Naive thymus-derived CD4-positive, alpha-beta T cell (primary cell): ENCODE measurements around the gene TAAR2. TPM values are rescaled to one million over a fixed set of nuclear protein-coding genes. Genes with fewer than 3 reads are reported as not detected.
"Not testable (repeated sequence)": the region's sequence is repeated elsewhere in the genome, so short reads cannot be mapped to it uniquely, and the experiment has no call there.

Experiments used
- ATAC-seq: fragments of 150-1000 bp; cut with Tn5 transposase; 2 replicates; pipeline ENCODE4 v1.10.0; 2021; ENCODE audit warnings: mild to moderate bottlenecking, moderate library complexity
- CTCF ChIA-PET: fragments of 350-600 bp; sonication (Branson Sonifier 250); formaldehyde crosslinking; loops from one replicate; lab custom pipeline; 2021; ENCODE audit warnings: antibody characterized with exemption; lab: Charles Lee
- POLR2A ChIA-PET: fragments of 350-600 bp; sonication (Branson Sonifier 250); formaldehyde crosslinking; loops from one replicate; lab custom pipeline; 2021; ENCODE audit warnings: antibody characterized with exemption, inconsistent platforms; lab: Charles Lee
- DNase-seq, 9 donors: peaks; one replicate each; pipeline versions ENCODE4 v3.0.0 to v3.0.0-alpha.2; 2020 to 2022; ENCODE audit warnings: mixed read lengths in 1 of 9
- H3K27ac ChIP-seq: one replicate; pipeline ENCODE4 v1.7.0; 2013; ENCODE audit warnings: mild to moderate bottlenecking, low read depth, low read length, moderate library complexity
- H3K27me3 ChIP-seq, 2 donors: one replicate each; pipeline ENCODE4 v1.7.0; 2013; ENCODE audit warnings: low read length in 2 of 2, mild to moderate bottlenecking in 2 of 2, moderate library complexity in 2 of 2; ENCODE audit not compliant: control insufficient read depth in 2 of 2, insufficient read depth in 2 of 2
- H3K36me3 ChIP-seq, 3 experiments: 1 replicate in 2 of 3; 2 replicates in 1 of 3; pipeline ENCODE4 v1.7.0; 2013; ENCODE audit warnings: low read length in 3 of 3, mild to moderate bottlenecking in 3 of 3, moderate library complexity in 1 of 3; ENCODE audit not compliant: insufficient read depth in 3 of 3, control insufficient read depth in 2 of 3
- H3K4me1 ChIP-seq, 2 donors: one replicate each; pipeline ENCODE4 v1.7.0; 2013; ENCODE audit warnings: low read length in 2 of 2, mild to moderate bottlenecking in 2 of 2, moderate library complexity in 1 of 2; ENCODE audit not compliant: control insufficient read depth in 2 of 2, insufficient read depth in 2 of 2
- H3K4me3 ChIP-seq: 2 replicates; pipeline ENCODE4 v1.7.0; 2013; ENCODE audit warnings: mild to moderate bottlenecking, low read length
- H3K9me3 ChIP-seq, 3 experiments: 1 replicate in 2 of 3; 2 replicates in 1 of 3; pipeline ENCODE4 v1.7.0; 2013; ENCODE audit warnings: low read length in 3 of 3; ENCODE audit not compliant: control insufficient read depth in 2 of 3
- H3K27ac Mint-ChIP-seq, 9 donors: one replicate each; pipeline ENCODE4 v1.8.0; 2020 to 2022; ENCODE audit warnings: mixed read lengths in 9 of 9, mild to moderate bottlenecking in 8 of 9, moderate library complexity in 5 of 9, inconsistent platforms in 2 of 9
- H3K27me3 Mint-ChIP-seq, 5 donors: one replicate each; pipeline ENCODE4 v1.8.0; 2021 to 2022; ENCODE audit warnings: mixed read lengths in 5 of 5, mild to moderate bottlenecking in 1 of 5
- H3K36me3 Mint-ChIP-seq, 5 donors: one replicate each; pipeline ENCODE4 v1.8.0; 2020 to 2022; ENCODE audit warnings: mixed read lengths in 5 of 5, mild to moderate bottlenecking in 3 of 5, inconsistent platforms in 1 of 5
- H3K4me1 Mint-ChIP-seq, 7 donors: one replicate each; pipeline ENCODE4 v1.8.0; 2020 to 2022; ENCODE audit warnings: mixed read lengths in 7 of 7, mild to moderate bottlenecking in 3 of 7, inconsistent platforms in 1 of 7
- H3K4me3 Mint-ChIP-seq, 10 donors: one replicate each; pipeline ENCODE4 v1.8.0; 2020 to 2022; ENCODE audit warnings: mild to moderate bottlenecking in 10 of 10, mixed read lengths in 10 of 10, moderate library complexity in 6 of 10, inconsistent platforms in 2 of 10
- H3K9me3 Mint-ChIP-seq, 11 donors: one replicate each; pipeline ENCODE4 v1.8.0; 2020 to 2022; ENCODE audit warnings: mixed read lengths in 11 of 11, mild to moderate bottlenecking in 4 of 11, inconsistent platforms in 1 of 11, moderate library complexity in 1 of 11
- intact Hi-C, 2 donors: fragments of 100-400 bp; cut with micrococcal nuclease; formaldehyde crosslinking; loops; one replicate each; pipeline ENCODE4 v1.15.1; 2023
- polyA plus RNA-seq, 2 donors: library from polyadenylated mRNA; unstranded; fragments of 300-500 nt; fragmentation: Illumina TruSeq; gene quantifications; one replicate each; pipeline ENCODE4 v1.2.3, GENCODE V29; 2021
- total RNA-seq, 6 experiments: library from RNA in 5 of 6; stranded (reverse) in 5 of 6; gene quantifications; 1 replicate in 5 of 6; 2 replicates in 1 of 6; pipeline ENCODE4 v1.2.3 and lab custom pipeline; 2021 to 2026

Gene TAAR2
- total and polyA plus RNA-seq, 7 experiments from 2014 or later, result not detected

DNA sequence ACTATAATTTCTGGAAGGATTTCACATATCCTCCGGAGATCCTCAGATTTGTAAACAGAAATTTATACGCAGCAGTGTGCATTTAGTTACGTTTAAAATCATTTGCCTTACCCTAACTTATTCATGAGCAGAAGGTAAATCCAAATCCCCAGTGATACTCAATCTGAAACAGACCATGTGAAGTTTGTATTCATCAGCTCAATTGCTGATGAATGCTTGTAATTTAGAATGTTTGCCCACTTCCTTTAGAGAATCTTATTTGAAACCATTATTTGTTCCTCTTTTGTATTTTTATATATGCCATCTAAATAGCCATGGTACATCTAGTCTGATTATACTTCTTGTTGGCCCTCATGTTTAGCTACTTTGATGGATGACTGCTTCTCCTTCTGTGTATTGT, 19.5 kb upstream of the TAAR2 start:
- CTCF ChIA-PET, result no interaction called here

DNA sequence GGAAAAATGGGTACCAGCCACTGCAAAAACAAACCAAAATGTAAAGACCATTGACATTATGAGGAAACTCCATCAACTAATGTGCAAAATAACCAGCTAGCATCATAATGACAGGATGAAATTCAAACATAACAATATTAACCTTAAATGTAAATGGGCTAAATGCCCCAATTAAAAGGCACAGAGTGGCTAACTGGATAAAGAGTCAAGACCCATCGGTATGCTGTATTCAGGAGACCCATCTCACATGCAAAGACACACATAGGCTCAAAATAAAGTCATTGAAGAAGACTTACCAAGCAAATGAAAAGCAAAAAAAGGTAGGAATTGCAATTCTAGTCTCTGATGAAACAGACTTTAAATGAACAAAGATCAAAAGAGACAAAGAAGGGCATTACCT, 13.1 kb upstream of the TAAR2 start:
- H3K27me3 Mint-ChIP-seq, result peaks cover 35 to 44% (median 42%) of the 10 kb centered on the region in 5 donors
- CTCF ChIA-PET, result not testable (repeated sequence)

More for the DNA sequence above, 19.5 kb upstream of the TAAR2 start:
- Histone ChIP-seq H3K27ac (no peak overlapping the region), H3K4me1 (peaks cover 0 to 4% of the 10 kb centered on the region in 2 donors), H3K27me3 (no peaks in the 10 kb centered on the region), H3K4me3 (no peak overlapping the region), H3K9me3 (no peaks in the 10 kb centered on the region), H3K36me3 (no peaks in the 10 kb centered on the region)
- H3K9me3 Mint-ChIP-seq, result no peaks in the 10 kb centered on the region
- peaks cover 0 to 31% (median 10%) of the 10 kb centered on the region in 5 donors for H3K27me3 Mint-ChIP-seq
- ATAC-seq, result no peak
- H3K4me3 Mint-ChIP-seq, result no peak overlapping the region
- intact Hi-C loops, result no loop called here
- no peak for DNase-seq
- POLR2A ChIA-PET, result no interaction called here
- peaks cover 0 to 4% (median 0%) of the 10 kb centered on the region in 7 donors for H3K4me1 Mint-ChIP-seq
- no peak overlapping the region for H3K27ac Mint-ChIP-seq
- H3K36me3 Mint-ChIP-seq, result no peaks in the 10 kb centered on the region

DNA sequence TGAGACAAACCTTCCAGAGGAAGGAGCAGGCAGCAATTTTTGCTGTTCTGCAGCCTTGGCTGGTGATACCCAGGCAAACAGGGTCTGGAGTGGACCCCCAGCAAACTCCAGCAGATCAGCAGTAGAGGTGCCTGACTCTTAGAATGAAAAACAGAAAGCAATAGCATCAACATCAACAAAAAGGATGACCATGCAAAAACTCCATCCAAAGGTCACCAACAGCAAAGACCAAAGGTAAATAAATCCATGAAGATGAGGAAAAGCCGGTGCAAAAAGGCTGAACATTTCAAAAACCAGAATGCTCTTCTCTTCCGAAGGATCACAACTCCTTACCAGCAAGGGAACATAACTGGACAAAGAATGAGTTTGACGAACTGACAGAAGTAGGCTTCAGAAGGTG, 11.8 kb upstream of the TAAR2 start:
- H3K4me3 ChIP-seq, CTCF ChIA-PET, POLR2A ChIA-PET, H3K27ac ChIP-seq, ATAC-seq, H3K4me1 Mint-ChIP-seq, DNase-seq, H3K27me3 ChIP-seq, H3K27ac Mint-ChIP-seq, H3K9me3 ChIP-seq, H3K4me1 ChIP-seq, intact Hi-C loops, H3K36me3 ChIP-seq, H3K4me3 Mint-ChIP-seq, H3K36me3 Mint-ChIP-seq: not testable (repeated sequence)
- Mint-ChIP-seq H3K9me3 (peaks cover 0 to 13% (median 0%) of the 10 kb centered on the region in 11 donors), H3K27me3 (peaks cover 35 to 47% (median 42%) of the 10 kb centered on the region in 5 donors)

More for the DNA sequence above, 13.1 kb upstream of the TAAR2 start:
- H3K27ac ChIP-seq, H3K27me3 ChIP-seq, H3K4me3 ChIP-seq, H3K9me3 ChIP-seq, H3K27ac Mint-ChIP-seq, H3K36me3 Mint-ChIP-seq, H3K4me1 Mint-ChIP-seq, H3K4me1 ChIP-seq, ATAC-seq, POLR2A ChIA-PET, H3K4me3 Mint-ChIP-seq, intact Hi-C loops, H3K36me3 ChIP-seq, DNase-seq: not testable (repeated sequence)
- H3K9me3 Mint-ChIP-seq, result peaks cover 0 to 13% (median 0%) of the 10 kb centered on the region in 11 donors

DNA sequence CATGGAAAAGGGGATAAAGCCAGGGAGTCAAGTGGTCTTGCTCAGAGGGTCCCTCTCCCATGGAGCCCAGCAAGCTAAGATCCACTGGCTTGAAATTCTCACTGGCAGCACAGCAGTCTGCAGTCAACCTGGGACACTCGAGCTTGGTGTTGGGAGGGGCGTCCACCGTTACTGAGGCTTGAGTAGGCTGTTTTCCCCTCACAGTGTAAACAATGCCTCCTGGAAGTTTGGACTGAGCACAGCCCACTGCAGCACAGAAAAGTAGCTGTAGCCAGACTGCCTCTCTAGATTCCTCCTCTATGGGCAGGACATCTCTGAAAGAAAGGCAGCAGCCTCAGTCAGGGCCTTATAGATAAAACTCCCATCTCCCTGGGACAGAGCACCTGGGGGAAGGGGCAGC, 11.2 kb upstream of the TAAR2 start:
- H3K4me1 ChIP-seq, POLR2A ChIA-PET, H3K4me1 Mint-ChIP-seq, H3K27ac Mint-ChIP-seq, intact Hi-C loops, H3K36me3 ChIP-seq, H3K27me3 ChIP-seq, H3K9me3 ChIP-seq, ATAC-seq, CTCF ChIA-PET, H3K4me3 ChIP-seq, H3K27ac ChIP-seq, H3K4me3 Mint-ChIP-seq, DNase-seq, H3K36me3 Mint-ChIP-seq: not testable (repeated sequence)
- H3K27me3 Mint-ChIP-seq, result peaks cover 33 to 52% (median 42%) of the 10 kb centered on the region in 5 donors
- peaks cover 0 to 13% (median 0%) of the 10 kb centered on the region in 11 donors for H3K9me3 Mint-ChIP-seq

DNA sequence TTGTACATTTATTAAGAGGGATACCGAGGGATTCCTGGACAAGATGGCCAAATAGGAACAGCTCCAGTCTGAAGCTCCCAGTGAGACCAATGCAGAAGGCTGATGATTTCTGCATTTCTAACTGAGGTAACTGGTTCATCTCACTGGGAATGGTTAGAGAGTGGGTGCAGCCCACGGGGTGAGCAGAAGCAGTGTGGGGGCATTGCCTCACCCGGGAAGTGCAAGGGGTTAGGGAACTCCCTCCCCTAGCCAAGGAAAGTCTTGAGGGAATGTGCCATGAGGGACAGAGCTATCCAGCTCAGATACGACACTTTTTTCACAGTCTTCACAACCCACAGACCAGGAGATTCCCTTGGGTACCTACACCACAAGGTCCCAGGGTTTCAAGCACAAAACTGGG, 10.7 kb upstream of the TAAR2 start:
- Histone ChIP-seq H3K27me3 (no peaks in the 10 kb centered on the region), H3K4me3 (no peak overlapping the region), H3K4me1 (no peaks in the 10 kb centered on the region), H3K36me3 (no peaks in the 10 kb centered on the region), H3K27ac (no peak overlapping the region), H3K9me3 (no peaks in the 10 kb centered on the region)
- no peak overlapping the region for H3K4me3 Mint-ChIP-seq
- no peak for DNase-seq
- no peak for ATAC-seq
- POLR2A ChIA-PET, result no interaction called here
- H3K4me1 Mint-ChIP-seq, result no peaks in the 10 kb centered on the region
- H3K36me3 Mint-ChIP-seq, result no peaks in the 10 kb centered on the region
- peaks cover 0 to 13% (median 0%) of the 10 kb centered on the region in 11 donors for H3K9me3 Mint-ChIP-seq
- CTCF ChIA-PET, result no interaction called here
- no peak overlapping the region for H3K27ac Mint-ChIP-seq
- H3K27me3 Mint-ChIP-seq, result peaks cover 33 to 52% (median 42%) of the 10 kb centered on the region in 5 donors
- intact Hi-C loops, result no loop called here

DNA sequence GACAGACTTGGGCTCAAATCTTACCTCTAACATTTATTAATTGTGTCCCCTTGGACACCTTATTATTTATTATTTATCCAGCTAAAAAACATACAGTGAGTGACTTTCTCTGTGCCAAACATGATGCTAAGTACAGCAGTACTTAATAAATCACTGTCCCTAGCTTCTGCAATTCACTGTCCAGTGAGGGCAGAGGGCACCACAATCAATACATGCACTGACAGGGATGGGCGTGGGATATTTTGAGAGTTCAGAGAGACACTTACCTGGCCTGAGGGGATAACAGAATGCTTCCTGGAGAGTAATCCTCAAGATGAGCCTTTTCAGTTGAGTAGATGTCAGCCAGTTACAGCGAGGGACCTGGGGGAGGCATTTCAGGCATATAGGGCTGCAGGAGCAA, 9.3 kb upstream of the TAAR2 start:
- H3K27me3 Mint-ChIP-seq, result peaks cover 32 to 55% (median 53%) of the 10 kb centered on the region in 5 donors

DNA sequence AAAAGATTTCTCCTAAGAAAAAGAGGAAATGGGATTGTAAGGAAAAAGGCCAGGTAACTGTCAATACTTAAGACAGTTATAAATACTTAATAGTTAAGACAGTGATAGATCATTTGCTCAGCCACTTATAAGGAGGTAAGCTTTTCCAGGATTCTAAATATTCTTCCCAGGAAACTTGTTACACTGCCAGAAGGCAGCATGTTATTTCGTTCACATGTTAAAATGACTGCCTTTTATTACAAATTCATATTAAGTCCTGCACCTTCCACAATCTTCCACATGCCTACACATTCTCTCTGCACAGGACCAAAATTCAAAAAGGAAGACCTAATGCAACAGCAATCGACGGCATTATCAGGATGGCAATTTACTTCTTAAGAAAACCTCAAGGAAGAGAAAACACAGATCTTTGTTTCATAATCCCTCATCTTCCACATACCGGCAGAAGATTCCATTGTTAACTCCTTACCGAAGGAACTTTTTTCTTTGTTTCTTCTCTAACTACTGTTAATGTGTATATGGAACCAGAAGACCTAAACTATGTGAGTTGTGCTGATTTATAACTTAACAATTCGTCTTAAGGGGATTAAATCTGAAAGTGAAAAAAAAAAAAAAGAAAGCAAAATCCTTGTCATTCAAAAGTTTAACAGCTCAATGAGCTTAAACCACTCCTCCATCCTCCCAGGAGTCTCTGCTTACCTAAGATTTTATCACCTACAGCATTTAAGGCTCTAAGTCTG, 799 bp downstream of the TAAR2 start:
- H3K4me1 ChIP-seq, result no peaks in the 10 kb centered on the region
- CTCF ChIA-PET, result interaction anchor here (0.5 kb wide), 1 partner anchor 165 kb away, joined by 3 read pairs; no protein-coding TSS in a partner anchor
- no peaks in the 10 kb centered on the region for H3K36me3 ChIP-seq
- no peak overlapping the region for H3K4me3 ChIP-seq
- no peaks in the 10 kb centered on the region for H3K9me3 ChIP-seq
- POLR2A ChIA-PET, result no interaction called here
- DNase-seq (no peak), ATAC-seq (no peak)
- no peak overlapping the region for H3K27ac ChIP-seq
- Mint-ChIP-seq H3K4me1 (no peaks in the 10 kb centered on the region), H3K4me3 (no peak overlapping the region), H3K27me3 (peaks cover 15 to 46% (median 24%) of the 10 kb centered on the region in 5 donors), H3K9me3 (peaks cover 0 to 10% (median 2%) of the 10 kb centered on the region in 11 donors), H3K27ac (no peak overlapping the region), H3K36me3 (no peaks in the 10 kb centered on the region)
- H3K27me3 ChIP-seq, result no peaks in the 10 kb centered on the region
- intact Hi-C loops, result no loop called here

More for the DNA sequence above, 9.3 kb upstream of the TAAR2 start:
- Histone ChIP-seq H3K36me3 (no peaks in the 10 kb centered on the region), H3K27ac (no peak overlapping the region), H3K4me1 (no peaks in the 10 kb centered on the region), H3K27me3 (no peaks in the 10 kb centered on the region), H3K4me3 (no peak overlapping the region), H3K9me3 (no peaks in the 10 kb centered on the region)
- Mint-ChIP-seq H3K27ac (no peak overlapping the region), H3K4me1 (no peaks in the 10 kb centered on the region), H3K36me3 (no peaks in the 10 kb centered on the region), H3K9me3 (peaks cover 0 to 13% (median 3%) of the 10 kb centered on the region in 11 donors), H3K4me3 (no peak overlapping the region)
- POLR2A ChIA-PET, result no interaction called here
- CTCF ChIA-PET, result interaction anchor here (0.6 kb wide), 1 partner anchor 8 kb away, joined by 3 read pairs; no protein-coding TSS in a partner anchor
- intact Hi-C loops, result no loop called here
- no peak for ATAC-seq
- DNase-seq, result no peak
